ENCODE measurements around the gene RNASE7. TPM values are rescaled to one million over a fixed set of nuclear protein-coding genes. Genes with fewer than 3 reads are reported as not detected.
A peak's percentile ranks its signal among the peaks of the same experiment; 100 is the strongest.
"Not testable (repeated sequence)": the region's sequence is repeated elsewhere in the genome, so short reads cannot be mapped to it uniquely, and the experiment has no call there.

Gene RNASE7, protein sequence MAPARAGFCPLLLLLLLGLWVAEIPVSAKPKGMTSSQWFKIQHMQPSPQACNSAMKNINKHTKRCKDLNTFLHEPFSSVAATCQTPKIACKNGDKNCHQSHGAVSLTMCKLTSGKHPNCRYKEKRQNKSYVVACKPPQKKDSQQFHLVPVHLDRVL
- total RNA-seq, result not detected in 2 replicates

GRCh38 chr14:21041676-21042433 lies at the start of gene RNASE7:
Gene RNASE7, plus strand, starts transcription at chr14:21042362. Its CDS starts 631 bp downstream, at chr14:21042993.
- no peaks in the 10 kb centered on the region for H3K9me3 Mint-ChIP-seq

GRCh38 chr14:20996521-20996920 lies 45.6 kb upstream of the RNASE7 start:
- no peak overlapping the region for H3K4me3 Mint-ChIP-seq
- intact Hi-C loops (cut with micrococcal nuclease), result no loop called here
- no peaks in the 10 kb centered on the region for H3K9me3 Mint-ChIP-seq
- H3K36me3 Mint-ChIP-seq (ENCODE audit: low read depth), result peaks cover 43% of the 10 kb centered on the region
- H3K27ac Mint-ChIP-seq, result no peak overlapping the region
- no peaks in the 10 kb centered on the region for H3K27me3 Mint-ChIP-seq (ENCODE audit: insufficient read depth)
- no peak for DNase-seq (ENCODE audit: low spot score)
- peaks cover 18% of the 10 kb centered on the region for H3K4me1 Mint-ChIP-seq (ENCODE audit: low read depth)

More at GRCh38 chr14:21041676-21042433, at the start of gene RNASE7:
- intact Hi-C loops (cut with micrococcal nuclease), result no loop called here
- no peak within 1 kb of the TSS for H3K27ac Mint-ChIP-seq
- peaks cover 20% of the 10 kb centered on the region for H3K27me3 Mint-ChIP-seq (ENCODE audit: insufficient read depth)
- no peak within 1 kb of the TSS for H3K4me3 Mint-ChIP-seq
- DNase-seq (ENCODE audit: low spot score), result no peak
- H3K4me1 Mint-ChIP-seq (ENCODE audit: low read depth), result no peaks in the 10 kb centered on the region
- no peaks in the 10 kb centered on the region for H3K36me3 Mint-ChIP-seq (ENCODE audit: low read depth)

GRCh38 chr14:20997115-20997514 lies 45.0 kb upstream of the RNASE7 start:
- peaks cover 39% of the 10 kb centered on the region for H3K36me3 Mint-ChIP-seq (ENCODE audit: low read depth)
- H3K9me3 Mint-ChIP-seq, result no peaks in the 10 kb centered on the region

GRCh38 chr14:20997564-20997963 lies 44.6 kb upstream of the RNASE7 start:
- H3K4me1 Mint-ChIP-seq (ENCODE audit: low read depth), result peaks cover 11% of the 10 kb centered on the region
- no peak overlapping the region for H3K27ac Mint-ChIP-seq
- peaks cover 2% of the 10 kb centered on the region for H3K27me3 Mint-ChIP-seq (ENCODE audit: insufficient read depth)
- peaks cover 38% of the 10 kb centered on the region for H3K36me3 Mint-ChIP-seq (ENCODE audit: low read depth)
- no peak overlapping the region for H3K4me3 Mint-ChIP-seq
- DNase-seq (ENCODE audit: low spot score), result no peak
- no peaks in the 10 kb centered on the region for H3K9me3 Mint-ChIP-seq
- intact Hi-C loops (cut with micrococcal nuclease), result no loop called here

More at GRCh38 chr14:20997115-20997514, 45.0 kb upstream of the RNASE7 start:
- intact Hi-C loops (cut with micrococcal nuclease), result no loop called here
- no peak overlapping the region for H3K27ac Mint-ChIP-seq
- H3K27me3 Mint-ChIP-seq (ENCODE audit: insufficient read depth), result no peaks in the 10 kb centered on the region
- DNase-seq (ENCODE audit: low spot score), result no peak
- H3K4me3 Mint-ChIP-seq, result no peak overlapping the region
- H3K4me1 Mint-ChIP-seq (ENCODE audit: low read depth), result peaks cover 12% of the 10 kb centered on the region

GRCh38 chr14:20998139-20998538 lies 44.0 kb upstream of the RNASE7 start:
- H3K4me1 Mint-ChIP-seq (ENCODE audit: low read depth), result peaks cover 11% of the 10 kb centered on the region
- intact Hi-C loops (cut with micrococcal nuclease), result no loop called here
- no peaks in the 10 kb centered on the region for H3K9me3 Mint-ChIP-seq
- peaks cover 36% of the 10 kb centered on the region for H3K36me3 Mint-ChIP-seq (ENCODE audit: low read depth)
- peaks cover 3% of the 10 kb centered on the region for H3K27me3 Mint-ChIP-seq (ENCODE audit: insufficient read depth)
- no peak for DNase-seq (ENCODE audit: low spot score)
- H3K27ac Mint-ChIP-seq, result no peak overlapping the region
- no peak overlapping the region for H3K4me3 Mint-ChIP-seq

- no peak within 1 kb of the TSS for H3K27ac Mint-ChIP-seq
- peaks cover 3% of the 10 kb centered on the region for H3K27me3 Mint-ChIP-seq (ENCODE audit: insufficient read depth)
- no peak for DNase-seq (ENCODE audit: low spot score)
- H3K4me1 Mint-ChIP-seq (ENCODE audit: low read depth), result peaks cover 11% of the 10 kb centered on the region
- no peak within 1 kb of the TSS for H3K4me3 Mint-ChIP-seq
- peaks cover 33% of the 10 kb centered on the region for H3K36me3 Mint-ChIP-seq (ENCODE audit: low read depth)
- intact Hi-C loops (cut with micrococcal nuclease), result no loop called here
- no peaks in the 10 kb centered on the region for H3K9me3 Mint-ChIP-seq
Observed at GRCh38 chr14:20998674-20999366, 43.3 kb upstream of the RNASE7 start, which contains the start of gene SLC39A2. Gene SLC39A2, plus strand, starts transcription at chr14:20999293. Its CDS starts 154 bp downstream, at chr14:20999447.

- Mint-ChIP-seq H3K9me3 (no peaks in the 10 kb centered on the region), H3K27ac (no peak overlapping the region), H3K4me3 (no peak overlapping the region), H3K4me1 (ENCODE audit: low read depth) (peaks cover 8% of the 10 kb centered on the region), H3K36me3 (ENCODE audit: low read depth) (peaks cover 28% of the 10 kb centered on the region), H3K27me3 (ENCODE audit: insufficient read depth) (peaks cover 3% of the 10 kb centered on the region)
- intact Hi-C loops (cut with micrococcal nuclease), result no loop called here
- DNase-seq (ENCODE audit: low spot score), result no peak
Observed at GRCh38 chr14:20999591-20999990, 42.6 kb upstream of the RNASE7 start.

DNA sequence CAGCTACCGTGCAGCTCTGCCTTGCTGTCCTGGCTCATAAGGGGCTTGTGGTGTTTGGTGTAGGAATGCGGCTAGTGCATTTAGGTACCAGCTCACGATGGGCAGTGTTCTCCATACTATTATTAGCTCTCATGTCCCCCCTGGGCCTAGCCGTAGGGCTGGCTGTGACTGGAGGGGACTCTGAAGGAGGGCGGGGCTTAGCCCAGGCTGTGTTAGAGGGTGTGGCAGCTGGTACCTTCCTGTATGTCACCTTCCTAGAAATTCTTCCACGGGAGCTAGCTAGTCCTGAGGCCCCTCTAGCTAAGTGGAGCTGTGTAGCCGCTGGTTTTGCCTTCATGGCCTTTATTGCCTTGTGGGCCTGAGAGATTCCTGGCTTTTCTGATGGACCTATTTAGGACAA lies 40.9 kb upstream of the RNASE7 start:
- Mint-ChIP-seq H3K27me3 (ENCODE audit: insufficient read depth) (peaks cover 3% of the 10 kb centered on the region), H3K9me3 (no peaks in the 10 kb centered on the region), H3K4me1 (ENCODE audit: low read depth) (no peaks in the 10 kb centered on the region), H3K4me3 (no peak overlapping the region), H3K36me3 (ENCODE audit: low read depth) (peaks cover 12% of the 10 kb centered on the region), H3K27ac (no peak overlapping the region)
- intact Hi-C loops (cut with micrococcal nuclease), result no loop called here
- DNase-seq (ENCODE audit: low spot score), result no peak

GRCh38 chr14:21003788-21004346 lies 38.3 kb upstream of the RNASE7 start:
- no peak overlapping the region for H3K4me3 Mint-ChIP-seq
- peaks cover 10% of the 10 kb centered on the region for H3K27me3 Mint-ChIP-seq (ENCODE audit: insufficient read depth)
- H3K9me3 Mint-ChIP-seq, result no peaks in the 10 kb centered on the region
- no peaks in the 10 kb centered on the region for H3K4me1 Mint-ChIP-seq (ENCODE audit: low read depth)
- DNase-seq (ENCODE audit: low spot score), result no peak
- H3K27ac Mint-ChIP-seq, result no peak overlapping the region
- no peaks in the 10 kb centered on the region for H3K36me3 Mint-ChIP-seq (ENCODE audit: low read depth)
- intact Hi-C loops (cut with micrococcal nuclease), result no loop called here

DNA sequence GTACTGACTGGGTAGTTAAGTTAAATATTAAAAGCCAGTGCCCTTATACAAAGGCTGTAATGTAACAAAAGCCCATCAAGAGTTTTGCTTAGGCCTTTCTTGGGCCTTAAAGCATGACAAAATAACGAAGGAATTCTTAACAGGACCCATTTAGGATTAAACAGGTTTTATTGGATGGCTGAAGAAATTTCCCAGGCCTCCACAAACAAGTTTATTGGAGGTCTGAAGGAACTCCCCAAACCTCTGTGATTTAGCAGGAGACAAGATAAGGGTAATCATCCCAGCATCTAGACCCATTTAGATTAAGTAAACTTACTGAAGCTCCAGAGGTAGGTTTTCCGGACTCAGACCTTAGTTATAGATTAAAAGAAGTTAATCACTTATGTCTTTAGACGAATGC lies 32.4 kb upstream of the RNASE7 start:
- H3K4me1 Mint-ChIP-seq (ENCODE audit: low read depth); H3K4me3 Mint-ChIP-seq; intact Hi-C loops (cut with micrococcal nuclease); H3K9me3 Mint-ChIP-seq; DNase-seq (ENCODE audit: low spot score); H3K36me3 Mint-ChIP-seq (ENCODE audit: low read depth); H3K27ac Mint-ChIP-seq: not testable (repeated sequence)
- peaks cover 26% of the 10 kb centered on the region for H3K27me3 Mint-ChIP-seq (ENCODE audit: insufficient read depth)

- Mint-ChIP-seq H3K4me3 (no peak overlapping the region), H3K4me1 (ENCODE audit: low read depth) (no peaks in the 10 kb centered on the region), H3K27ac (no peak overlapping the region), H3K27me3 (ENCODE audit: insufficient read depth) (peaks cover 26% of the 10 kb centered on the region), H3K9me3 (no peaks in the 10 kb centered on the region), H3K36me3 (ENCODE audit: low read depth) (no peaks in the 10 kb centered on the region)
- no peak for DNase-seq (ENCODE audit: low spot score)
- intact Hi-C loops (cut with micrococcal nuclease), result no loop called here
Observed at GRCh38 chr14:21011136-21011535, 31.0 kb upstream of the RNASE7 start.

- Mint-ChIP-seq H3K36me3 (ENCODE audit: low read depth) (no peaks in the 10 kb centered on the region), H3K4me3 (no peak overlapping the region), H3K27ac (no peak overlapping the region), H3K9me3 (no peaks in the 10 kb centered on the region), H3K27me3 (ENCODE audit: insufficient read depth) (peaks cover 19% of the 10 kb centered on the region), H3K4me1 (ENCODE audit: low read depth) (no peaks in the 10 kb centered on the region)
- peak; percentile 58 for DNase-seq (ENCODE audit: low spot score)
- intact Hi-C loops (cut with micrococcal nuclease), result loop anchor here (1.0 kb wide), 5 partner anchors 10 to 93 kb away; partner anchors contain the start of gene RNASE8
Observed at GRCh38 chr14:21014761-21015190, 27.4 kb upstream of the RNASE7 start.

DNA sequence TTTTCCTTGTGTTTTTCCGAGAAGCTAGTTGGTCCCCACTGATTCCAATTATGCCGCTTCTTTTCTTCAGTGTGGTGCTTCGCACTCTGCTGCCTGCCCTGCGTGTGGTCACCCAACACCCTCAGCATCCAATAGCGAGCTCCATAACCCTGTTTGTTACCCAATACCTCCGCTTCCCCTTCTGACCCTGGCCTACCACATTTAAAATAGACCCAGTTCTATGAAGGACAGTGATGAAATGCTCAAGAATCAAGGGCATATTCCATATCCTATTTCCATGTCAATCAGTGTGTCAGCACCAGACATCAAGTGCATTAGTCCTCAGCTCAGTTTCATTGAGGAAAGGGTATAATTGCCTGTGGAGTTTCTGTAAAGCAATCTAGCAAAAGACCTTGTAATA lies 26.9 kb upstream of the RNASE7 start:
- H3K27ac Mint-ChIP-seq, result no peak overlapping the region
- intact Hi-C loops (cut with micrococcal nuclease), result no loop called here
- H3K4me3 Mint-ChIP-seq, result no peak overlapping the region
- H3K4me1 Mint-ChIP-seq (ENCODE audit: low read depth), result no peaks in the 10 kb centered on the region
- H3K9me3 Mint-ChIP-seq, result no peaks in the 10 kb centered on the region
- H3K27me3 Mint-ChIP-seq (ENCODE audit: insufficient read depth), result peaks cover 19% of the 10 kb centered on the region
- DNase-seq (ENCODE audit: low spot score), result no peak
- H3K36me3 Mint-ChIP-seq (ENCODE audit: low read depth), result no peaks in the 10 kb centered on the region
